HepG2 (cell line): ENCODE data around the gene GAS6. TPM values are rescaled to one million over a fixed set of nuclear protein-coding genes. Genes with fewer than 3 reads are reported as not detected.

Experiments
- ATAC-seq: fragments of 200-7000 bp; cut with Tn5 transposase; 3 replicates; pipeline ENCODE4 v1.9.1; 2020; ENCODE audit warnings: mild to moderate bottlenecking, moderate library complexity
- BruUV-seq: library from RNA; stranded (reverse); fragments of 400-500 nt; replicated peaks from 2 replicates; lab custom pipeline; 2021; lab: Mats Ljungman, UMichigan
- CTCF ChIA-PET: fragments of 300-600 bp; formaldehyde crosslinking; extraction: SDS; loops from one replicate; lab custom pipeline; 2021; ENCODE audit warnings: low total read pairs, inconsistent platforms, low intra/inter-chr PET ratio; lab: Yijun Ruan, JAX
- POLR2A ChIA-PET: fragments of 350-600 bp; sonication (Branson Sonifier 250); formaldehyde crosslinking; loops from one replicate; lab custom pipeline; 2020; ENCODE audit warnings: antibody characterized with exemption, inconsistent platforms; lab: Yijun Ruan, JAX
- DNase-seq: peaks from one replicate; pipeline ENCODE4 v3.0.0-alpha.2; 2015; ENCODE audit warnings: low spot score
- FAIRE-seq: peaks from 3 replicates; lab custom pipeline; 2011; peaks lifted over from hg19 to GRCh38; lab: Jason Lieb, UNC
- H2AFZ ChIP-seq: one replicate; pipeline ENCODE4 v1.6.1; 2011; ENCODE audit warnings: low read length, inconsistent platforms
- H3K27ac ChIP-seq: fragments of 300-600 bp; 3 replicates; pipeline ENCODE4 v1.8.0; 2011; ENCODE audit warnings: mixed run types, mild to moderate bottlenecking, mixed read lengths, low read length, inconsistent platforms; ENCODE audit not compliant: insufficient read depth; ENCODE audit errors: extremely low read length
- H3K27me3 ChIP-seq, 2 experiments: fragments of 200-600 bp in 1 of 2; 2 replicates in 1 of 2; 3 replicates in 1 of 2; pipeline versions ENCODE4 v1.6.0 to v1.8.0; 2011; ENCODE audit warnings: low read length in 2 of 2, mild to moderate bottlenecking in 2 of 2, moderate library complexity in 2 of 2, inconsistent platforms in 1 of 2; ENCODE audit not compliant: insufficient read depth in 2 of 2, control insufficient read depth in 1 of 2
- H3K36me3 ChIP-seq, 2 experiments: fragments of 200-600 bp in 1 of 2; replicated peaks in 1 of 2; 2 replicates in 1 of 2; 3 replicates in 1 of 2; pipeline versions ENCODE4 v1.5.1 to v1.8.0; 2011; ENCODE audit warnings: low read length in 2 of 2, inconsistent platforms in 1 of 2; ENCODE audit not compliant: insufficient read depth in 2 of 2, control insufficient read depth in 1 of 2
- H3K4me1 ChIP-seq: 2 replicates; pipeline ENCODE4 v1.5.1; 2012; ENCODE audit warnings: low read length, inconsistent platforms; ENCODE audit not compliant: insufficient read depth
- H3K4me2 ChIP-seq: 2 replicates; pipeline ENCODE4 v1.6.0; 2011; ENCODE audit warnings: low read depth, low read length, inconsistent platforms
- H3K4me3 ChIP-seq, 3 experiments: fragments of 200-600 bp in 1 of 3; sonication (generic), shearing (Covaris generic) in 1 of 3; replicated peaks in 1 of 3; 2 replicates each; pipeline ENCODE4 v1.5.1; 2011 to 2016; ENCODE audit warnings: low read length in 3 of 3, inconsistent platforms in 2 of 3, low read depth in 2 of 3, mild to moderate bottlenecking in 2 of 3, control low read depth in 1 of 3, mixed read lengths in 1 of 3; ENCODE audit not compliant: insufficient read depth in 1 of 3
- H3K79me2 ChIP-seq: one replicate; pipeline ENCODE4 v1.6.1; 2011; ENCODE audit warnings: low read length, inconsistent platforms; ENCODE audit not compliant: insufficient read depth
- H3K9ac ChIP-seq: 2 replicates; pipeline ENCODE4 v1.6.0; 2011; ENCODE audit warnings: mild to moderate bottlenecking, low read depth, low read length, inconsistent platforms; ENCODE audit not compliant: insufficient read depth
- H3K9me3 ChIP-seq: 2 replicates; pipeline ENCODE4 v1.5.1; 2012; ENCODE audit warnings: mild to moderate bottlenecking, low read length
- H4K20me1 ChIP-seq: 2 replicates; pipeline ENCODE4 v1.6.0; 2011; ENCODE audit warnings: inconsistent platforms, mild to moderate bottlenecking, low read length, moderate library complexity; ENCODE audit not compliant: insufficient read depth
- CREB1 ChIP-seq, 2 experiments: fragments of 450-650 bp in 1 of 2; IDR thresholded peaks; 2 replicates each; pipeline ENCODE4 v1.6.1; 2016 to 2017; ENCODE audit warnings: control low read depth in 1 of 2, mild to moderate bottlenecking in 1 of 2, missing compliant biosample characterization in 1 of 2, missing genetic modification characterization in 1 of 2
- KLF13 ChIP-seq: sonication (generic); formaldehyde crosslinking; IDR thresholded peaks from 2 replicates; pipeline ENCODE4 v1.4.0; 2020; ENCODE audit warnings: mild to moderate bottlenecking, missing genetic modification reagents
- NFYB ChIP-seq: sonication (generic); formaldehyde crosslinking; IDR thresholded peaks from 2 replicates; pipeline ENCODE4 v1.4.0; 2020; ENCODE audit warnings: missing genetic modification reagents
- SMC3 ChIP-seq: IDR thresholded peaks from 2 replicates; pipeline ENCODE4 v1.6.1; 2011; ENCODE audit warnings: low read length, improper control_type of control experiment
- YY1 ChIP-seq: IDR thresholded peaks from 2 replicates; pipeline ENCODE4 v1.6.1; 2011; ENCODE audit warnings: low read length, low read depth, moderate library complexity, mild to moderate bottlenecking; ENCODE audit not compliant: insufficient read depth, insufficient replicate concordance
- ZC3H13 ChIP-seq: sonication (generic); formaldehyde crosslinking; IDR thresholded peaks from 2 replicates; pipeline ENCODE4 v1.8.1; 2023; ENCODE audit warnings: mild to moderate bottlenecking, missing genetic modification reagents, moderate library complexity
- ZNF614 ChIP-seq: IDR thresholded peaks from 2 replicates; pipeline ENCODE4 v1.6.1; 2018; ENCODE audit warnings: missing biosample characterization, missing genetic modification reagents, inconsistent platforms, borderline replicate concordance
- ZNF713 ChIP-seq: sonication (generic); formaldehyde crosslinking; IDR thresholded peaks from 2 replicates; pipeline ENCODE4 v1.4.0; 2020; ENCODE audit warnings: mild to moderate bottlenecking, missing genetic modification reagents
- WGBS: methylation state at CpG from one replicate; pipeline ENCODE4 v1.1.6; 2017; ENCODE audit warnings: low lambda C conversion rate; 5-methylcytosine and 5-hydroxymethylcytosine counted together
- in situ Hi-C: cut with HindIII; loops from 2 replicates; pipeline ENCODE4 v1.10.0; 2017; ENCODE audit warnings: low pct_unique_long_range_greater_than_20kb; ENCODE audit not compliant: extremely low pct_ligation_motif_present
- intact Hi-C: fragments of 100-400 bp; cut with micrococcal nuclease; formaldehyde crosslinking; loops from one replicate; pipeline ENCODE4 v1.10.0; 2022; ENCODE audit not compliant: unreplicated experiment
- polyA plus RNA-seq, 8 experiments: library from polyadenylated mRNA; depleted of rRNA in 3 of 8; stranded (reverse) in 7 of 8; unstranded in 1 of 8; fragments of >200 nt; fragmentation: Illumina TruSeq in 4 of 8; extraction: Trizol in 4 of 8; gene quantifications; 2 replicates each; pipeline versions ENCODE4 v1.2.1 to v1.2.3, GENCODE V29; 2011 to 2016; ENCODE audit warnings: low read depth in 4 of 8, missing spikeins in 1 of 8, mixed read lengths in 1 of 8; ENCODE audit not compliant: insufficient read depth in 1 of 8
- total RNA-seq, 5 experiments: library from RNA; depleted of rRNA; stranded (reverse); fragments of >200 nt; fragmentation: Illumina TruSeq; extraction: Trizol; gene quantifications; 2 replicates each; pipeline ENCODE4 v1.2.3, GENCODE V29; 2016; ENCODE audit warnings: low read depth in 1 of 5
- TF ChIP-seq, protein P1 (sequence below): sonication (generic); formaldehyde crosslinking; IDR thresholded peaks from 2 replicates; pipeline ENCODE4 v1.4.0; 2020; ENCODE audit warnings: missing genetic modification reagents
- TF ChIP-seq, protein P2 (sequence below): sonication (generic); formaldehyde crosslinking; IDR thresholded peaks from 2 replicates; pipeline ENCODE4 v1.4.0; 2020; ENCODE audit warnings: mild to moderate bottlenecking, missing genetic modification reagents

The GAS6 gene
- total and polyA plus RNA-seq, 2 of the 13 experiments (the other 11 are each of a cell fraction or from before 2014, with no cell fraction given) = 0.09 to 0.24 TPM

DNA sequence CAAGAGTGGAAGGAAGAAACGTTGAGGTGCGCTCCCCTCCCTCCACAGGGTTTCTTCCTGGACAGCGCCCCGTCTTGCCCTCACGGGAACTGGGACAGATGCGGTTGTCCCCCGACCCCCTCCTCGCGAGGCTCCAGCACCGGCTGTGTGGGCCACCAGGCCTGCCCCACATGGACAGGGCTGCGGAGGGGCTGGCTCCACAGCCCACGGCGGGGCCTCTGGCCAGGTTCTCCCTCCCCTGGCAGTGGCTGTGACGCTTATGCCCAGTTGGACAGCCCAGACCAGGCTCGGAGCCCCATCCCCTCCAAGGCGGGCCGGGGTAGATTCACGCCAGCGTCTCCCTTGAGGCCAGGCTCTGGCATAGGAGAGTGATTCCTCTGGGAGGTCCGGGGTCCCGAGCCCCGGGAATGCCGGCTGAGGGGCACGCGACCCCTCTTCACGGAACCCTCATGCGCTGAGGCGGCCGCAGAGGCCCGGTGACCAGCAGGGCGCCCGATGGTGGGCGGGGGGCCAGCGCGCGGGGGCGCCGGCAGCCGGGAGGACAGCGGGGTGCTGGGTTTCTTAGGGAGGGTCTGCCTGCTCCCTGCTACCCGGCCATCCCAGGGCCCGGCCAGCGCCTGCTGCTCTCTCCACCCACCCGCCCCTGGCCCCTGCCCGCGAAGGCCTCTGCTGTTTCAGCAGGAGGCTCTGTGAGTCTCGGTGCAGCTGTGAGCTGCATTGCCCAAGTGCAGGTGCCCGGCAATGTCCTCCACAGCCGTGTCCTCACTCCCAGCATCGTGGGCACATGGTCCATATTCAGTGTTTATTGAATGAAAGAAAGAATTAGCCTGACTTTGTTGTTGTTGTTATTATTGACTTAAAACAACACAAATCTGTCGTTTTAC lies 20.3 kb upstream of the GAS6 start (continued):
- TF ChIP-seq, protein P1, sequence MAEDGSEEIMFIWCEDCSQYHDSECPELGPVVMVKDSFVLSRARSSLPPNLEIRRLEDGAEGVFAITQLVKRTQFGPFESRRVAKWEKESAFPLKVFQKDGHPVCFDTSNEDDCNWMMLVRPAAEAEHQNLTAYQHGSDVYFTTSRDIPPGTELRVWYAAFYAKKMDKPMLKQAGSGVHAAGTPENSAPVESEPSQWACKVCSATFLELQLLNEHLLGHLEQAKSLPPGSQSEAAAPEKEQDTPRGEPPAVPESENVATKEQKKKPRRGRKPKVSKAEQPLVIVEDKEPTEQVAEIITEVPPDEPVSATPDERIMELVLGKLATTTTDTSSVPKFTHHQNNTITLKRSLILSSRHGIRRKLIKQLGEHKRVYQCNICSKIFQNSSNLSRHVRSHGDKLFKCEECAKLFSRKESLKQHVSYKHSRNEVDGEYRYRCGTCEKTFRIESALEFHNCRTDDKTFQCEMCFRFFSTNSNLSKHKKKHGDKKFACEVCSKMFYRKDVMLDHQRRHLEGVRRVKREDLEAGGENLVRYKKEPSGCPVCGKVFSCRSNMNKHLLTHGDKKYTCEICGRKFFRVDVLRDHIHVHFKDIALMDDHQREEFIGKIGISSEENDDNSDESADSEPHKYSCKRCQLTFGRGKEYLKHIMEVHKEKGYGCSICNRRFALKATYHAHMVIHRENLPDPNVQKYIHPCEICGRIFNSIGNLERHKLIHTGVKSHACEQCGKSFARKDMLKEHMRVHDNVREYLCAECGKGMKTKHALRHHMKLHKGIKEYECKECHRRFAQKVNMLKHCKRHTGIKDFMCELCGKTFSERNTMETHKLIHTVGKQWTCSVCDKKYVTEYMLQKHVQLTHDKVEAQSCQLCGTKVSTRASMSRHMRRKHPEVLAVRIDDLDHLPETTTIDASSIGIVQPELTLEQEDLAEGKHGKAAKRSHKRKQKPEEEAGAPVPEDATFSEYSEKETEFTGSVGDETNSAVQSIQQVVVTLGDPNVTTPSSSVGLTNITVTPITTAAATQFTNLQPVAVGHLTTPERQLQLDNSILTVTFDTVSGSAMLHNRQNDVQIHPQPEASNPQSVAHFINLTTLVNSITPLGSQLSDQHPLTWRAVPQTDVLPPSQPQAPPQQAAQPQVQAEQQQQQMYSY (CRISPR knock-in tag) = no peak
- TF ChIP-seq ZC3H13 = no peak
- no peak for TF ChIP-seq ZNF713
- no peak for TF ChIP-seq SMC3

DNA sequence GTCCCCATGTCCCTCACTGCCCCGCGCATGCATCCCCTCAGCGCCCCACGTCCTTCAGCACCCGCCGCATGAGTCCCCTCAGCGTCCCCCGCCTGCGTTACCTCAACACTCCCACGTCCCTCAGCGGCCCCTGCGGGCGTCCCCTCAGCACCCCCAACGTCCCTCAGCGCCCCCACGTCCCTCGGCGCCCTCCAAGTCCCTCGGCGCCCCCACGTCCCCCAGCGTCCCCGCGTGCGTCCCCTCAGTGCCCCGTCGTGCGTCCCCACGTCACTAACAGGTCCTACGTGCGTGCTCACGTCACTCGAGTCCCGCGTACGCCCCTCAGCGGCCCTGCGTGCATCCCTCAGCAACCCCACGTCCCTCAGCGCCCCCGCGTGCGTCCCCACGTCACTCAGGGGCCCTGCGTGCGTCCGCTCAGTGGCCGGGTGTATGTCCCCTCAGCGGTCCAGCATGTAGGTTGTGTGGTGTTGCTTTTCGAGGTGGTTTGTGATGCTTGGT lies 19.5 kb upstream of the GAS6 start:
- ChIA-PET POLR2A (no interaction called here), CTCF (no interaction called here)
- BruUV-seq = no TSS peak
- Histone ChIP-seq H4K20me1 (no peaks in the 10 kb centered on the region), H3K79me2 (no peaks in the 10 kb centered on the region), H3K4me1 (no peaks in the 10 kb centered on the region), H2AFZ (no peak overlapping the region), H3K9me3 (no peaks in the 10 kb centered on the region), H3K4me2 (no peak overlapping the region), H3K27me3 (peaks cover 2 to 37% of the 10 kb centered on the region in 2 experiments; a peak in 3 of 5 replicates), H3K4me3 (no peak overlapping the region), H3K9ac (no peak overlapping the region), H3K36me3 (no peaks in the 10 kb centered on the region), H3K27ac (no peak overlapping the region)
- in situ Hi-C loops = no loop called here
- no peak for TF ChIP-seq YY1
- TF ChIP-seq CREB1 (IDR thresholded peaks at IDR 0.05) = peak; percentile 65
- TF ChIP-seq CREB1 (CRISPR knock-in tag; IDR thresholded peaks at IDR 0.05) = no peak
- no peak for TF ChIP-seq NFYB
- no peak for TF ChIP-seq ZNF614 (CRISPR knock-in tag)
- TF ChIP-seq, protein P2, sequence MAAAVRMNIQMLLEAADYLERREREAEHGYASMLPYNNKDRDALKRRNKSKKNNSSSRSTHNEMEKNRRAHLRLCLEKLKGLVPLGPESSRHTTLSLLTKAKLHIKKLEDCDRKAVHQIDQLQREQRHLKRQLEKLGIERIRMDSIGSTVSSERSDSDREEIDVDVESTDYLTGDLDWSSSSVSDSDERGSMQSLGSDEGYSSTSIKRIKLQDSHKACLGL (CRISPR knock-in tag) = no peak
- no peak for TF ChIP-seq KLF13 (CRISPR knock-in tag)
- intact Hi-C loops = no loop called here
- 62% methylated on average over 50 of the region's 50 CpGs for WGBS
- ATAC-seq (no peak), DNase-seq (no peak), FAIRE-seq (no peak)
